Body of pancreas (tissue), 4 donors: ENCODE measurements around the gene ESPNL.

Experiments
- CTCF ChIP-seq, 7 experiments: fragments of 450-650 bp in 4 of 7; fragments of 200-600 bp in 3 of 7; sonication (generic) in 3 of 7; IDR thresholded peaks; one replicate each; pipeline ENCODE4 v1.5.1; 2016 to 2019; ENCODE audit warnings: antibody characterized with exemption in 7 of 7
- POLR2A ChIP-seq, 3 donors: fragments of 450-650 bp; IDR thresholded peaks; one replicate each; pipeline ENCODE4 v1.6.1; 2016; ENCODE audit warnings: antibody characterized with exemption in 3 of 3, mild to moderate bottlenecking in 2 of 3

- TF ChIP-seq CTCF (IDR thresholded peaks at IDR 0.05) (no peak), POLR2A (IDR thresholded peaks at IDR 0.05) (no peak)
Measured at GRCh38 chr2:238077292-238077691, 22.8 kb upstream of the ESPNL start.
